HEK293 (cell line): ENCODE measurements around the gene OR5K2.

Experiments
- CTCF ChIA-PET: fragments of 350-600 bp; formaldehyde crosslinking; extraction: SDS; loops from one replicate; lab custom pipeline; 2021; ENCODE audit warnings: antibody characterized with exemption; lab: Yijun Ruan, JAX
- POLR2A ChIA-PET: fragments of 300-600 bp; formaldehyde crosslinking; extraction: SDS; loops from one replicate; lab custom pipeline; 2020; ENCODE audit warnings: antibody characterized with exemption, inconsistent platforms; lab: Yijun Ruan, JAX
- H3K27ac ChIP-seq: fragments of 200-500 bp; sonication (Bioruptor generic); 2 replicates; pipeline ENCODE4 v1.5.1; 2014; ENCODE audit warnings: low read depth, low read length, control low read depth, inconsistent platforms; ENCODE audit errors: extremely low read depth
- H3K36me3 ChIP-seq, 2 experiments: fragments of 200-500 bp in 1 of 2; sonication (Bioruptor generic) in 1 of 2; 1 replicate in 1 of 2; 2 replicates in 1 of 2; pipeline ENCODE4 v1.5.1; 2014 to 2017; ENCODE audit warnings: inconsistent platforms in 2 of 2, low read length in 2 of 2; ENCODE audit not compliant: control insufficient read depth in 2 of 2, insufficient read depth in 1 of 2
- H3K4me1 ChIP-seq: fragments of 200-500 bp; sonication (Bioruptor generic); 2 replicates; pipeline ENCODE4 v1.5.1; 2014; ENCODE audit warnings: mild to moderate bottlenecking, low read length, inconsistent platforms; ENCODE audit not compliant: control insufficient read depth, insufficient read depth
- H3K4me3 ChIP-seq: 2 replicates; pipeline ENCODE4 v1.5.1; 2011; ENCODE audit warnings: low read depth, mild to moderate bottlenecking, control low read depth, low read length, moderate library complexity
- H3K9me3 ChIP-seq: fragments of 200-500 bp; sonication (Bioruptor generic); 2 replicates; pipeline ENCODE4 v1.5.1; 2014; ENCODE audit warnings: low read depth, low read length, inconsistent platforms; ENCODE audit not compliant: control insufficient read depth, insufficient read depth
- ATF2 ChIP-seq: fragments of 450-650 bp; formaldehyde crosslinking; IDR thresholded peaks from 2 replicates; pipeline ENCODE4 v1.5.1; 2016; ENCODE audit warnings: missing biosample characterization, missing genetic modification characterization, low read depth
- BCL11B ChIP-seq: fragments of 450-650 bp; formaldehyde crosslinking; IDR thresholded peaks from 2 replicates; pipeline ENCODE4 v1.5.1; 2016; ENCODE audit warnings: low read depth, missing biosample characterization, missing genetic modification characterization
- HOXD13 ChIP-seq: sonication (generic); formaldehyde crosslinking; IDR thresholded peaks from 2 replicates; pipeline ENCODE4 v1.8.0; 2022; ENCODE audit warnings: missing genetic modification reagents, borderline replicate concordance
- KLF17 ChIP-seq: fragments of 450-650 bp; formaldehyde crosslinking; IDR thresholded peaks from 2 replicates; pipeline ENCODE4 v1.5.1; 2016; ENCODE audit warnings: missing biosample characterization, missing genetic modification characterization
- OVOL3 ChIP-seq: fragments of 450-650 bp; formaldehyde crosslinking; IDR thresholded peaks from 2 replicates; pipeline ENCODE4 v1.5.1; 2016; ENCODE audit warnings: missing biosample characterization, missing genetic modification characterization
- PBX3 ChIP-seq: sonication (generic); formaldehyde crosslinking; IDR thresholded peaks from 2 replicates; pipeline ENCODE4 v1.8.1; 2022; ENCODE audit warnings: mild to moderate bottlenecking, moderate library complexity, missing genetic modification reagents
- SALL2 ChIP-seq: fragments of 450-650 bp; formaldehyde crosslinking; IDR thresholded peaks from 2 replicates; pipeline ENCODE4 v1.5.0; 2017; ENCODE audit warnings: missing biosample characterization, mild to moderate bottlenecking, missing genetic modification characterization, borderline replicate concordance
- SP2 ChIP-seq: fragments of 450-650 bp; formaldehyde crosslinking; IDR thresholded peaks from 2 replicates; pipeline ENCODE4 v1.5.1; 2016; ENCODE audit warnings: missing biosample characterization, missing genetic modification characterization
- ZBTB20 ChIP-seq: fragments of 450-650 bp; formaldehyde crosslinking; IDR thresholded peaks from 2 replicates; pipeline ENCODE4 v1.5.1; 2016; ENCODE audit warnings: missing biosample characterization, missing genetic modification characterization
- ZBTB8A ChIP-seq: fragments of 450-650 bp; formaldehyde crosslinking; IDR thresholded peaks from 2 replicates; pipeline ENCODE4 v1.5.1; 2016; ENCODE audit warnings: missing biosample characterization, missing genetic modification characterization
- ZFP41 ChIP-seq: fragments of 450-650 bp; formaldehyde crosslinking; IDR thresholded peaks from 2 replicates; pipeline ENCODE4 v1.5.1; 2016; ENCODE audit warnings: missing biosample characterization, missing genetic modification characterization, borderline replicate concordance
- ZNF157 ChIP-seq: fragments of 450-650 bp; formaldehyde crosslinking; IDR thresholded peaks from 2 replicates; pipeline ENCODE4 v1.5.1; 2016; ENCODE audit warnings: missing biosample characterization, missing genetic modification characterization
- ZNF18 ChIP-seq: fragments of 450-650 bp; formaldehyde crosslinking; IDR thresholded peaks from 2 replicates; pipeline ENCODE4 v1.5.1; 2016; ENCODE audit warnings: missing biosample characterization, missing genetic modification characterization
- ZNF211 ChIP-seq: fragments of 450-650 bp; formaldehyde crosslinking; IDR thresholded peaks from 2 replicates; pipeline ENCODE4 v1.5.1; 2016; ENCODE audit warnings: low read depth, missing biosample characterization, missing genetic modification characterization
- ZNF266 ChIP-seq: fragments of 450-650 bp; formaldehyde crosslinking; IDR thresholded peaks from 2 replicates; pipeline ENCODE4 v1.5.1; 2016; ENCODE audit warnings: missing biosample characterization, missing genetic modification characterization, low read depth
- ZNF394 ChIP-seq: fragments of 450-650 bp; formaldehyde crosslinking; IDR thresholded peaks from 2 replicates; pipeline ENCODE4 v1.5.1; 2016; ENCODE audit warnings: missing biosample characterization, missing genetic modification characterization, mild to moderate bottlenecking, moderate library complexity, borderline replicate concordance
- ZNF404 ChIP-seq: fragments of 450-650 bp; formaldehyde crosslinking; IDR thresholded peaks from 2 replicates; pipeline ENCODE4 v1.5.1; 2017; ENCODE audit warnings: missing biosample characterization, missing genetic modification characterization
- ZNF600 ChIP-seq: fragments of 450-650 bp; formaldehyde crosslinking; IDR thresholded peaks from 2 replicates; pipeline ENCODE4 v1.5.1; 2016; ENCODE audit warnings: missing biosample characterization, missing genetic modification characterization
- ZNF791 ChIP-seq: fragments of 450-650 bp; formaldehyde crosslinking; IDR thresholded peaks from 2 replicates; pipeline ENCODE4 v1.5.1; 2016; ENCODE audit warnings: missing biosample characterization, missing genetic modification characterization
- ZNF830 ChIP-seq: fragments of 450-650 bp; IDR thresholded peaks from 2 replicates; pipeline ENCODE4 v1.5.0; 2018; ENCODE audit warnings: missing biosample characterization, missing genetic modification characterization, low read depth, mild to moderate bottlenecking, moderate library complexity
- ZSCAN18 ChIP-seq: fragments of 450-650 bp; formaldehyde crosslinking; IDR thresholded peaks from 2 replicates; pipeline ENCODE4 v1.5.1; 2016; ENCODE audit warnings: missing biosample characterization, missing genetic modification characterization
- ZSCAN23 ChIP-seq: fragments of 450-650 bp; formaldehyde crosslinking; IDR thresholded peaks from 2 replicates; pipeline ENCODE4 v1.5.1; 2016; ENCODE audit warnings: missing biosample characterization, missing genetic modification characterization
- TF ChIP-seq, protein P1 (sequence below): fragments of 450-650 bp; formaldehyde crosslinking; IDR thresholded peaks from 2 replicates; pipeline ENCODE4 v1.5.1; 2017; ENCODE audit warnings: missing biosample characterization, missing genetic modification characterization

Gene OR5K2

DNA sequence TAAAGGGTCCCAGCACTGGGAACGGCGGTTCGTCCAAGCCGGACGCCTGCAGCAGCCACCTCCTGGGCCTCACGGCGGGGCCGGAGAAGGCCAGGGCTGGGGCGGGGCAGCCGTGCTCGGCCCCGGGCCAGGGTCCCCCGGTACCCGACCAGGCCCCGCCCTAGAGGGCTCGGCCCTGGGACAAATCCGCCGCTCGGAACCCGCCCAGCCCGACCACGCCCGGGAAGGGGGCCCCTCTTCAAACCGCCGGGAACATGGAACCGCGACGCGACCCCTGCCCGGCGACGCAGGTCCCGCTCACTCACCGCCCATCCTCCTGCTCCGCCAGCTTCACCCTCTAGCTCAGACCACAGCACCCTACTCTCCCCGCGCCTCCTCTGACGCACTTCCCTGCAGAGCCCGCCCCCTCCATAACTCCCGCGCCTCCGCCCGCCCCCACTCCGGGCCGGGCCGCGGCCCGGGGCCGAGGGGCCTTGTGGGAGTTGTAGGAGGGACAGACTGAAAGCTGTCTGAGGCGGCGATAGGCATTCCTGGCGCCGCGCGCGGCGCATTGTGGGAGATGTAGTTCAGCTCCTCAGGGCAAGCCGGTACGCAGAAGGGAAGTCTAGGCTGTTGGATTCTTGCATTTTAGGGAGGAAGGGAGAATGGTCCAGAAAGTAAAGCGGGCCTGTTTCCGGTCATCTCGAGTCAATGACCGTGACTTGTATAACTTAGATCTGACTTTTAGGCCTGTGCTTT is 25.2 kb downstream of the OR5K2 start, which contains the start of gene CLDND1 (continued):
- no peak for TF ChIP-seq ZNF18 (tag by site-specific recombination)
- TF ChIP-seq ZNF791 = no peak
- TF ChIP-seq ZBTB8A (tag by site-specific recombination) = peak; percentile 49
- no peak for TF ChIP-seq ZSCAN18 (tag by site-specific recombination)
- no peak for TF ChIP-seq ZNF404 (tag by site-specific recombination)
- peak; percentile 76; the same call in 1 of the 2 replicates for TF ChIP-seq KLF17
- no peak for TF ChIP-seq ZNF830 (tag by site-specific recombination)
- no peak for TF ChIP-seq OVOL3 (tag by site-specific recombination)
- TF ChIP-seq ZNF394 (tag by site-specific recombination) = no peak
- no peak for TF ChIP-seq ZSCAN23 (tag by site-specific recombination)
- TF ChIP-seq, protein P1, sequence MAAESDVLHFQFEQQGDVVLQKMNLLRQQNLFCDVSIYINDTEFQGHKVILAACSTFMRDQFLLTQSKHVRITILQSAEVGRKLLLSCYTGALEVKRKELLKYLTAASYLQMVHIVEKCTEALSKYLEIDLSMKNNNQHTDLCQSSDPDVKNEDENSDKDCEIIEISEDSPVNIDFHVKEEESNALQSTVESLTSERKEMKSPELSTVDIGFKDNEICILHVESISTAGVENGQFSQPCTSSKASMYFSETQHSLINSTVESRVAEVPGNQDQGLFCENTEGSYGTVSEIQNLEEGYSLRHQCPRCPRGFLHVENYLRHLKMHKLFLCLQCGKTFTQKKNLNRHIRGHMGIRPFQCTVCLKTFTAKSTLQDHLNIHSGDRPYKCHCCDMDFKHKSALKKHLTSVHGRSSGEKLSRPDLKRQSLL (tag by site-specific recombination) = no peak
- TF ChIP-seq ZNF211 (tag by site-specific recombination) = no peak
- TF ChIP-seq ZNF600 = 0 out of 2 replicates have a peak, but pooled peaks have one; percentile 34
- peak; percentile 99 for TF ChIP-seq ZBTB20 (tag by site-specific recombination)
- TF ChIP-seq BCL11B (tag by site-specific recombination) = no peak
- no peak for TF ChIP-seq ZNF157 (tag by site-specific recombination)
- TF ChIP-seq ZNF266 (tag by site-specific recombination) = no peak
- no peak for TF ChIP-seq ZFP41 (tag by site-specific recombination)
- no peak for TF ChIP-seq PBX3 (CRISPR knock-in tag)

- no peak overlapping the region for H3K4me3 ChIP-seq
- ChIA-PET CTCF (no interaction called here), POLR2A (no interaction called here)
- peaks cover 2% of the 10 kb centered on the region; the same call in 1 of the 2 replicates for H3K4me1 ChIP-seq
- no peaks in the 10 kb centered on the region for H3K9me3 ChIP-seq
- no peak overlapping the region for H3K27ac ChIP-seq
- TF ChIP-seq SP2 (no peak), ATF2 (tag by site-specific recombination) (no peak), HOXD13 (no peak), SALL2 (tag by site-specific recombination) (no peak)
- H3K36me3 ChIP-seq = peaks cover 0 to 8% of the 10 kb centered on the region in 2 experiments; a peak in 2 of 3 replicates
Measured at GRCh38 chr3:98525494-98525893, 28.0 kb downstream of the OR5K2 start.
